HFFc6 (cell line): Measurements from ENCODE around the gene FLT3. TPM values are rescaled to one million over a fixed set of nuclear protein-coding genes. Genes with fewer than 3 reads are reported as not detected.

Experiments used
- DNase-seq: peaks from one replicate; pipeline ENCODE4 v3.0.0-alpha.2; 2018
- H3K27ac Mint-ChIP-seq: 2 replicates; pipeline ENCODE4 v1.8.0; 2020; ENCODE audit warnings: mild to moderate bottlenecking, mixed read lengths
- H3K27me3 Mint-ChIP-seq: 2 replicates; pipeline ENCODE4 v1.8.0; 2021; ENCODE audit warnings: mild to moderate bottlenecking, moderate library complexity, mixed read lengths; ENCODE audit not compliant: insufficient read depth
- H3K36me3 Mint-ChIP-seq: 2 replicates; pipeline ENCODE4 v1.8.0; 2021; ENCODE audit warnings: low read depth, mixed read lengths
- H3K4me1 Mint-ChIP-seq: 2 replicates; pipeline ENCODE4 v1.8.0; 2020; ENCODE audit warnings: low read depth, mixed read lengths
- H3K4me3 Mint-ChIP-seq: 2 replicates; pipeline ENCODE4 v1.8.0; 2020; ENCODE audit warnings: mild to moderate bottlenecking, moderate library complexity, mixed read lengths
- H3K9me3 Mint-ChIP-seq: 2 replicates; pipeline ENCODE4 v1.8.0; 2020; ENCODE audit warnings: mild to moderate bottlenecking, mixed read lengths
- CTCF ChIP-seq: fragments of 200-600 bp; sonication (generic); IDR thresholded peaks from 2 replicates; pipeline ENCODE4 v1.5.0; 2021; ENCODE audit warnings: antibody characterized with exemption, mild to moderate bottlenecking
- total RNA-seq, 6 experiments: library from RNA; stranded (reverse); fragmentation: NEBNext Ultra II Directional; extraction: Animal tissue kit (Norgen Biotek cat#: 25700); gene quantifications; 2 replicates in 1 of 6; 3 replicates in 5 of 6; pipeline ENCODE4 v1.2.3, GENCODE V29; 2021

The FLT3 gene
- total RNA-seq, 6 experiments from 2014 or later, result not detected

GRCh38 chr13:27985600-27985999 lies 114.8 kb downstream of the FLT3 start:
- no peaks in the 10 kb centered on the region for H3K36me3 Mint-ChIP-seq
- TF ChIP-seq CTCF, result no peak
- H3K9me3 Mint-ChIP-seq, result no peaks in the 10 kb centered on the region
- peaks cover 47% of the 10 kb centered on the region for H3K27me3 Mint-ChIP-seq
- no peak overlapping the region for H3K4me3 Mint-ChIP-seq
- no peak overlapping the region for H3K27ac Mint-ChIP-seq
- H3K4me1 Mint-ChIP-seq, result no peaks in the 10 kb centered on the region
- no peak for DNase-seq

GRCh38 chr13:27982361-27982760 lies 118.0 kb downstream of the FLT3 start:
- H3K9me3 Mint-ChIP-seq, result peaks cover 4% of the 10 kb centered on the region; the same call in 1 of the 2 replicates
- H3K27me3 Mint-ChIP-seq, result peaks cover 56% of the 10 kb centered on the region
- no peak for DNase-seq

GRCh38 chr13:27981006-27981708 lies 119.2 kb downstream of the FLT3 start:
- no peak for DNase-seq
- H3K4me1 Mint-ChIP-seq, result peaks cover 8% of the 10 kb centered on the region; the same call in 1 of the 2 replicates

More at GRCh38 chr13:27982361-27982760, 118.0 kb downstream of the FLT3 start:
- no peak for TF ChIP-seq CTCF
- no peak overlapping the region for H3K27ac Mint-ChIP-seq
- no peaks in the 10 kb centered on the region for H3K36me3 Mint-ChIP-seq
- no peak overlapping the region for H3K4me3 Mint-ChIP-seq
- H3K4me1 Mint-ChIP-seq, result peaks cover 8% of the 10 kb centered on the region; the same call in 1 of the 2 replicates

GRCh38 chr13:27980280-27980998 lies 119.9 kb downstream of the FLT3 start:
- H3K9me3 Mint-ChIP-seq, result peaks cover 4% of the 10 kb centered on the region; the same call in 1 of the 2 replicates
- no peak overlapping the region for H3K4me3 Mint-ChIP-seq
- H3K4me1 Mint-ChIP-seq, result peaks cover 8% of the 10 kb centered on the region; the same call in 1 of the 2 replicates
- no peak for TF ChIP-seq CTCF
- peaks cover 59% of the 10 kb centered on the region for H3K27me3 Mint-ChIP-seq
- H3K36me3 Mint-ChIP-seq, result no peaks in the 10 kb centered on the region
- no peak for DNase-seq
- no peak overlapping the region for H3K27ac Mint-ChIP-seq

More at GRCh38 chr13:27981006-27981708, 119.2 kb downstream of the FLT3 start:
- Mint-ChIP-seq H3K27ac (no peak overlapping the region), H3K9me3 (peaks cover 4% of the 10 kb centered on the region; the same call in 1 of the 2 replicates), H3K27me3 (peaks cover 55% of the 10 kb centered on the region), H3K4me3 (no peak overlapping the region), H3K36me3 (no peaks in the 10 kb centered on the region)
- TF ChIP-seq CTCF, result no peak

- no peak overlapping the region for H3K4me3 Mint-ChIP-seq
- no peak for DNase-seq
- H3K36me3 Mint-ChIP-seq, result no peaks in the 10 kb centered on the region
- H3K27me3 Mint-ChIP-seq, result peaks cover 65% of the 10 kb centered on the region
- peaks cover 8% of the 10 kb centered on the region; the same call in 1 of the 2 replicates for H3K4me1 Mint-ChIP-seq
- peaks cover 4% of the 10 kb centered on the region; the same call in 1 of the 2 replicates for H3K9me3 Mint-ChIP-seq
- no peak overlapping the region for H3K27ac Mint-ChIP-seq
- no peak for TF ChIP-seq CTCF
Observed at GRCh38 chr13:27979765-27980279, 120.6 kb downstream of the FLT3 start.
